HepG2 (cell line): ENCODE data around the gene ACSL1. TPM values are rescaled to one million over a fixed set of nuclear protein-coding genes. Genes with fewer than 3 reads are reported as not detected.

Experiments
- ATAC-seq: fragments of 200-7000 bp; cut with Tn5 transposase; 3 replicates; pipeline ENCODE4 v1.9.1; 2020; ENCODE audit warnings: mild to moderate bottlenecking, moderate library complexity
- BruUV-seq: library from RNA; stranded (reverse); fragments of 400-500 nt; replicated peaks from 2 replicates; lab custom pipeline; 2021; lab: Mats Ljungman, UMichigan
- CTCF ChIA-PET: fragments of 300-600 bp; formaldehyde crosslinking; extraction: SDS; loops from one replicate; lab custom pipeline; 2021; ENCODE audit warnings: low total read pairs, inconsistent platforms, low intra/inter-chr PET ratio; lab: Yijun Ruan, JAX
- POLR2A ChIA-PET: fragments of 350-600 bp; sonication (Branson Sonifier 250); formaldehyde crosslinking; loops from one replicate; lab custom pipeline; 2020; ENCODE audit warnings: antibody characterized with exemption, inconsistent platforms; lab: Yijun Ruan, JAX
- DNase-seq: peaks from one replicate; pipeline ENCODE4 v3.0.0-alpha.2; 2015; ENCODE audit warnings: low spot score
- FAIRE-seq: peaks from 3 replicates; lab custom pipeline; 2011; peaks lifted over from hg19 to GRCh38; lab: Jason Lieb, UNC
- H2AFZ ChIP-seq: one replicate; pipeline ENCODE4 v1.6.1; 2011; ENCODE audit warnings: low read length, inconsistent platforms
- H3K27ac ChIP-seq: fragments of 300-600 bp; 3 replicates; pipeline ENCODE4 v1.8.0; 2011; ENCODE audit warnings: mixed run types, mild to moderate bottlenecking, mixed read lengths, low read length, inconsistent platforms; ENCODE audit not compliant: insufficient read depth; ENCODE audit errors: extremely low read length
- H3K27me3 ChIP-seq, 2 experiments: fragments of 200-600 bp in 1 of 2; 2 replicates in 1 of 2; 3 replicates in 1 of 2; pipeline versions ENCODE4 v1.6.0 to v1.8.0; 2011; ENCODE audit warnings: low read length in 2 of 2, mild to moderate bottlenecking in 2 of 2, moderate library complexity in 2 of 2, inconsistent platforms in 1 of 2; ENCODE audit not compliant: insufficient read depth in 2 of 2, control insufficient read depth in 1 of 2
- H3K36me3 ChIP-seq, 2 experiments: fragments of 200-600 bp in 1 of 2; replicated peaks in 1 of 2; 2 replicates in 1 of 2; 3 replicates in 1 of 2; pipeline versions ENCODE4 v1.5.1 to v1.8.0; 2011; ENCODE audit warnings: low read length in 2 of 2, inconsistent platforms in 1 of 2; ENCODE audit not compliant: insufficient read depth in 2 of 2, control insufficient read depth in 1 of 2
- H3K4me1 ChIP-seq: 2 replicates; pipeline ENCODE4 v1.5.1; 2012; ENCODE audit warnings: low read length, inconsistent platforms; ENCODE audit not compliant: insufficient read depth
- H3K4me2 ChIP-seq: 2 replicates; pipeline ENCODE4 v1.6.0; 2011; ENCODE audit warnings: low read depth, low read length, inconsistent platforms
- H3K4me3 ChIP-seq, 3 experiments: fragments of 200-600 bp in 1 of 3; sonication (generic), shearing (Covaris generic) in 1 of 3; replicated peaks in 1 of 3; 2 replicates each; pipeline ENCODE4 v1.5.1; 2011 to 2016; ENCODE audit warnings: low read length in 3 of 3, inconsistent platforms in 2 of 3, low read depth in 2 of 3, mild to moderate bottlenecking in 2 of 3, control low read depth in 1 of 3, mixed read lengths in 1 of 3; ENCODE audit not compliant: insufficient read depth in 1 of 3
- H3K79me2 ChIP-seq: one replicate; pipeline ENCODE4 v1.6.1; 2011; ENCODE audit warnings: low read length, inconsistent platforms; ENCODE audit not compliant: insufficient read depth
- H3K9ac ChIP-seq: 2 replicates; pipeline ENCODE4 v1.6.0; 2011; ENCODE audit warnings: mild to moderate bottlenecking, low read depth, low read length, inconsistent platforms; ENCODE audit not compliant: insufficient read depth
- H3K9me3 ChIP-seq: 2 replicates; pipeline ENCODE4 v1.5.1; 2012; ENCODE audit warnings: mild to moderate bottlenecking, low read length
- H4K20me1 ChIP-seq: 2 replicates; pipeline ENCODE4 v1.6.0; 2011; ENCODE audit warnings: inconsistent platforms, mild to moderate bottlenecking, low read length, moderate library complexity; ENCODE audit not compliant: insufficient read depth
- AHR ChIP-seq: IDR thresholded peaks from 2 replicates; pipeline ENCODE4 v1.6.1; 2018; ENCODE audit warnings: missing genetic modification reagents, missing compliant biosample characterization
- CBX5 ChIP-seq: sonication (generic); formaldehyde crosslinking; IDR thresholded peaks from 2 replicates; pipeline ENCODE4 v1.4.0; 2020; ENCODE audit warnings: missing genetic modification reagents, borderline replicate concordance
- EED ChIP-seq: sonication (generic); formaldehyde crosslinking; IDR thresholded peaks from 2 replicates; pipeline ENCODE4 v1.5.0; 2020; ENCODE audit warnings: mild to moderate bottlenecking, missing genetic modification reagents
- HMG20A ChIP-seq: IDR thresholded peaks from 2 replicates; pipeline ENCODE4 v1.6.1; 2016; ENCODE audit warnings: borderline replicate concordance
- JDP2 ChIP-seq: sonication (generic); formaldehyde crosslinking; IDR thresholded peaks from 2 replicates; pipeline ENCODE4 v1.8.1; 2022; ENCODE audit warnings: missing genetic modification reagents, borderline replicate concordance
- NONO ChIP-seq, 2 experiments: fragments of 450-650 bp in 1 of 2; sonication (generic) in 1 of 2; formaldehyde crosslinking in 1 of 2; IDR thresholded peaks in 1 of 2; conservative IDR thresholded peaks in 1 of 2; 2 replicates each; pipeline versions ENCODE4 v1.6.1 to v1.8.0; 2017 to 2022; ENCODE audit warnings: mild to moderate bottlenecking in 1 of 2, missing genetic modification reagents in 1 of 2, moderate library complexity in 1 of 2
- PLRG1 ChIP-seq: fragments of 450-650 bp; conservative IDR thresholded peaks from 2 replicates; pipeline ENCODE4 v1.6.1; 2016
- REL ChIP-seq: sonication (generic); formaldehyde crosslinking; conservative IDR thresholded peaks from 2 replicates; pipeline ENCODE4 v1.8.0; 2022; ENCODE audit warnings: mild to moderate bottlenecking, missing genetic modification reagents, moderate library complexity
- TARDBP ChIP-seq: sonication (generic); formaldehyde crosslinking; IDR thresholded peaks from 2 replicates; pipeline ENCODE4 v1.8.0; 2022; ENCODE audit warnings: mild to moderate bottlenecking, missing genetic modification reagents
- ZMYM4 ChIP-seq: sonication (generic); formaldehyde crosslinking; IDR thresholded peaks from 2 replicates; pipeline ENCODE4 v1.8.1; 2023; ENCODE audit warnings: mild to moderate bottlenecking, missing genetic modification reagents
- ZNF382 ChIP-seq: sonication (generic); formaldehyde crosslinking; IDR thresholded peaks from 2 replicates; pipeline ENCODE4 v1.5.0; 2020; ENCODE audit warnings: missing genetic modification reagents, mild to moderate bottlenecking, borderline replicate concordance
- ZNF747 ChIP-seq: sonication (generic); formaldehyde crosslinking; IDR thresholded peaks from 2 replicates; pipeline ENCODE4 v1.8.1; 2023; ENCODE audit warnings: missing genetic modification reagents, mild to moderate bottlenecking, borderline replicate concordance
- ZNF850 ChIP-seq: sonication (generic); formaldehyde crosslinking; conservative IDR thresholded peaks from 2 replicates; pipeline ENCODE4 v1.9.0; 2021; ENCODE audit warnings: mild to moderate bottlenecking, missing genetic modification reagents
- in situ Hi-C: cut with HindIII; loops from 2 replicates; pipeline ENCODE4 v1.10.0; 2017; ENCODE audit warnings: low pct_unique_long_range_greater_than_20kb; ENCODE audit not compliant: extremely low pct_ligation_motif_present
- intact Hi-C: fragments of 100-400 bp; cut with micrococcal nuclease; formaldehyde crosslinking; loops from one replicate; pipeline ENCODE4 v1.10.0; 2022; ENCODE audit not compliant: unreplicated experiment
- polyA plus RNA-seq, 8 experiments: library from polyadenylated mRNA; depleted of rRNA in 3 of 8; stranded (reverse) in 7 of 8; unstranded in 1 of 8; fragments of >200 nt; fragmentation: Illumina TruSeq in 4 of 8; extraction: Trizol in 4 of 8; gene quantifications; 2 replicates each; pipeline versions ENCODE4 v1.2.1 to v1.2.3, GENCODE V29; 2011 to 2016; ENCODE audit warnings: low read depth in 4 of 8, missing spikeins in 1 of 8, mixed read lengths in 1 of 8; ENCODE audit not compliant: insufficient read depth in 1 of 8
- total RNA-seq, 5 experiments: library from RNA; depleted of rRNA; stranded (reverse); fragments of >200 nt; fragmentation: Illumina TruSeq; extraction: Trizol; gene quantifications; 2 replicates each; pipeline ENCODE4 v1.2.3, GENCODE V29; 2016; ENCODE audit warnings: low read depth in 1 of 5
- TF ChIP-seq, protein P1 (sequence below): sonication (generic); formaldehyde crosslinking; IDR thresholded peaks from 2 replicates; pipeline ENCODE4 v1.4.0; 2020; ENCODE audit warnings: missing genetic modification reagents, borderline replicate concordance
- TF ChIP-seq, protein P2 (sequence below): sonication (generic); formaldehyde crosslinking; IDR thresholded peaks from 2 replicates; pipeline ENCODE4 v1.5.0; 2020; ENCODE audit warnings: missing genetic modification reagents, mild to moderate bottlenecking, borderline replicate concordance
- TF ChIP-seq, protein P3 (sequence below): sonication (generic); formaldehyde crosslinking; IDR thresholded peaks from 2 replicates; pipeline ENCODE4 v1.9.0; 2021; ENCODE audit warnings: missing genetic modification reagents, mild to moderate bottlenecking, borderline replicate concordance

Gene ACSL1
- total and polyA plus RNA-seq, 2 of the 13 experiments (the other 11 are each of a cell fraction or from before 2014, with no cell fraction given) = 10.0 to 29.8 TPM

DNA sequence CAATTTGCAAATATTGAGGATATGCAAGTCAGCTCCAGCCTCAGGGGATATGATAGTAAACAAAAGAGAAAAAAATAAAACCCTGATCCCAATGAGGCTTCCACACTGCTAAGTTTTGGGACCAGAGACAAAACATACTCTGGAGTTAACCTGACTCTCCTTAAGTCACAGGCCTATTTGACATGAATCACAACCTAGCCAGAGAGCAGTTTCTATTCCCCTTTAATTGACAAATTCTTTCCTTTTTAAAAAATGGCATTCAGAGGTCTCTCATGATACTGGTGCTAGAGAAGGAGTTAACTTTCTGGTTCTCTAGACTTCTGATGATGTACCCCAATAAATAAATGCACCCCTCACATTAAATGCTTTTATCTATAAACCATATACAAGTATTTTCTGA, 8.8 kb downstream of the ACSL1 start:
- Histone ChIP-seq H3K27me3 (no peaks in the 10 kb centered on the region), H3K4me2 (no peak overlapping the region), H2AFZ (no peak overlapping the region), H3K79me2 (peaks cover 2% of the 10 kb centered on the region), H3K9ac (no peak overlapping the region), H3K27ac (no peak overlapping the region), H4K20me1 (0 out of 2 replicates have a peak, but pooled peaks cover 4% of the 10 kb centered on the region), H3K9me3 (no peaks in the 10 kb centered on the region), H3K4me3 (no peak overlapping the region), H3K36me3 (no peaks in the 10 kb centered on the region), H3K4me1 (peaks cover 75% of the 10 kb centered on the region)
- ChIA-PET POLR2A (no interaction called here), CTCF (no interaction called here)
- in situ Hi-C loops (no loop called here), intact Hi-C loops (no loop called here)
- TF ChIP-seq, protein P1, sequence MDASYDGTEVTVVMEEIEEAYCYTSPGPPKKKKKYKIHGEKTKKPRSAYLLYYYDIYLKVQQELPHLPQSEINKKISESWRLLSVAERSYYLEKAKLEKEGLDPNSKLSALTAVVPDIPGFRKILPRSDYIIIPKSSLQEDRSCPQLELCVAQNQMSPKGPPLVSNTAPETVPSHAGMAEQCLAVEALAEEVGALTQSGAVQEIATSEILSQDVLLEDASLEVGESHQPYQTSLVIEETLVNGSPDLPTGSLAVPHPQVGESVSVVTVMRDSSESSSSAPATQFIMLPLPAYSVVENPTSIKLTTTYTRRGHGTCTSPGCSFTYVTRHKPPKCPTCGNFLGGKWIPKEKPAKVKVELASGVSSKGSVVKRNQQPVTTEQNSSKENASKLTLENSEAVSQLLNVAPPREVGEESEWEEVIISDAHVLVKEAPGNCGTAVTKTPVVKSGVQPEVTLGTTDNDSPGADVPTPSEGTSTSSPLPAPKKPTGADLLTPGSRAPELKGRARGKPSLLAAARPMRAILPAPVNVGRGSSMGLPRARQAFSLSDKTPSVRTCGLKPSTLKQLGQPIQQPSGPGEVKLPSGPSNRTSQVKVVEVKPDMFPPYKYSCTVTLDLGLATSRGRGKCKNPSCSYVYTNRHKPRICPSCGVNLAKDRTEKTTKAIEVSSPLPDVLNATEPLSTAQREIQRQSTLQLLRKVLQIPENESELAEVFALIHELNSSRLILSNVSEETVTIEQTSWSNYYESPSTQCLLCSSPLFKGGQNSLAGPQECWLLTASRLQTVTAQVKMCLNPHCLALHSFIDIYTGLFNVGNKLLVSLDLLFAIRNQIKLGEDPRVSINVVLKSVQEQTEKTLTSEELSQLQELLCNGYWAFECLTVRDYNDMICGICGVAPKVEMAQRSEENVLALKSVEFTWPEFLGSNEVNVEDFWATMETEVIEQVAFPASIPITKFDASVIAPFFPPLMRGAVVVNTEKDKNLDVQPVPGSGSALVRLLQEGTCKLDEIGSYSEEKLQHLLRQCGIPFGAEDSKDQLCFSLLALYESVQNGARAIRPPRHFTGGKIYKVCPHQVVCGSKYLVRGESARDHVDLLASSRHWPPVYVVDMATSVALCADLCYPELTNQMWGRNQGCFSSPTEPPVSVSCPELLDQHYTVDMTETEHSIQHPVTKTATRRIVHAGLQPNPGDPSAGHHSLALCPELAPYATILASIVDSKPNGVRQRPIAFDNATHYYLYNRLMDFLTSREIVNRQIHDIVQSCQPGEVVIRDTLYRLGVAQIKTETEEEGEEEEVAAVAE = no peak
- no peak for TF ChIP-seq CBX5
- TF ChIP-seq ZMYM4 (CRISPR knock-in tag) = no peak
- no peak for TF ChIP-seq HMG20A (CRISPR knock-in tag)
- TF ChIP-seq TARDBP (CRISPR knock-in tag) = no peak
- TF ChIP-seq, protein P2, sequence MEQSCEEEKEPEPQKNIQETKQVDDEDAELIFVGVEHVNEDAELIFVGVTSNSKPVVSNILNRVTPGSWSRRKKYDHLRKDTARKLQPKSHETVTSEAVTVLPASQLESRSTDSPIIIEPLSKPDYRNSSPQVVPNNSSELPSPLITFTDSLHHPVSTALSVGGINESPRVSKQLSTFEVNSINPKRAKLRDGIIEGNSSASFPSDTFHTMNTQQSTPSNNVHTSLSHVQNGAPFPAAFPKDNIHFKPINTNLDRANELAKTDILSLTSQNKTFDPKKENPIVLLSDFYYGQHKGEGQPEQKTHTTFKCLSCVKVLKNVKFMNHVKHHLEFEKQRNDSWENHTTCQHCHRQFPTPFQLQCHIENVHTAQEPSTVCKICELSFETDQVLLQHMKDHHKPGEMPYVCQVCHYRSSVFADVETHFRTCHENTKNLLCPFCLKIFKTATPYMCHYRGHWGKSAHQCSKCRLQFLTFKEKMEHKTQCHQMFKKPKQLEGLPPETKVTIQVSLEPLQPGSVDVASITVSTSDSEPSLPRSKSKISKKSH (CRISPR knock-in tag) = no peak
- TF ChIP-seq ZNF382 = no peak
- TF ChIP-seq REL (CRISPR knock-in tag) = no peak
- no peak for TF ChIP-seq AHR (CRISPR knock-in tag)
- no peak for TF ChIP-seq ZNF747 (CRISPR knock-in tag)
- TF ChIP-seq PLRG1 = no peak
- TF ChIP-seq NONO (IDR thresholded peaks at IDR 0.05) = no peak
- TF ChIP-seq NONO (CRISPR knock-in tag; conservative IDR thresholded peaks at IDR 0.05) = no peak
- TF ChIP-seq JDP2 (CRISPR knock-in tag) = no peak
- TF ChIP-seq, protein P3, sequence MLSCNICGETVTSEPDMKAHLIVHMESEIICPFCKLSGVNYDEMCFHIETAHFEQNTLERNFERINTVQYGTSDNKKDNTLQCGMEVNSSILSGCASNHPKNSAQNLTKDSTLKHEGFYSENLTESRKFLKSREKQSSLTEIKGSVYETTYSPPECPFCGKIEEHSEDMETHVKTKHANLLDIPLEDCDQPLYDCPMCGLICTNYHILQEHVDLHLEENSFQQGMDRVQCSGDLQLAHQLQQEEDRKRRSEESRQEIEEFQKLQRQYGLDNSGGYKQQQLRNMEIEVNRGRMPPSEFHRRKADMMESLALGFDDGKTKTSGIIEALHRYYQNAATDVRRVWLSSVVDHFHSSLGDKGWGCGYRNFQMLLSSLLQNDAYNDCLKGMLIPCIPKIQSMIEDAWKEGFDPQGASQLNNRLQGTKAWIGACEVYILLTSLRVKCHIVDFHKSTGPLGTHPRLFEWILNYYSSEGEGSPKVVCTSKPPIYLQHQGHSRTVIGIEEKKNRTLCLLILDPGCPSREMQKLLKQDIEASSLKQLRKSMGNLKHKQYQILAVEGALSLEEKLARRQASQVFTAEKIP (CRISPR knock-in tag) = no peak
- TF ChIP-seq EED (CRISPR knock-in tag) = no peak
- TF ChIP-seq ZNF850 (CRISPR knock-in tag) = no peak
- DNase-seq = no peak
- BruUV-seq = no TSS peak
- ATAC-seq = no peak
- FAIRE-seq = no peak
